Activated naive CD8-positive, alpha-beta T cell treated with anti-CD3 and anti-CD28 coated beads, Interleukin-2, amount 10 ng/mL, durations not matched to agents 7 days and 5 days (primary cell): ENCODE measurements around the gene FARS2. TPM values are rescaled to one million over a fixed set of nuclear protein-coding genes. Genes with fewer than 3 reads are reported as not detected.

Experiments used
- ATAC-seq: fragments of 150-1000 bp; cut with Tn5 transposase; one replicate; pipeline ENCODE4 v1.10.0; 2021; ENCODE audit warnings: low read depth, moderate library complexity
- POLR2A ChIA-PET: fragments of 350-600 bp; sonication (Branson Sonifier 250); formaldehyde crosslinking; loops from one replicate; lab custom pipeline; 2021; ENCODE audit warnings: antibody characterized with exemption; lab: Charles Lee
- DNase-seq: peaks from one replicate; pipeline ENCODE4 v3.0.0; 2021
- H3K27ac Mint-ChIP-seq: one replicate; pipeline ENCODE4 v1.8.0; 2022; ENCODE audit warnings: mild to moderate bottlenecking, mixed read lengths
- H3K27me3 Mint-ChIP-seq: one replicate; pipeline ENCODE4 v1.8.0; 2022; ENCODE audit warnings: mild to moderate bottlenecking, moderate library complexity, mixed read lengths
- H3K36me3 Mint-ChIP-seq: one replicate; pipeline ENCODE4 v1.8.0; 2021; ENCODE audit warnings: mild to moderate bottlenecking, mixed read lengths
- H3K4me1 Mint-ChIP-seq: one replicate; pipeline ENCODE4 v1.8.0; 2021; ENCODE audit warnings: mixed read lengths
- H3K4me3 Mint-ChIP-seq: one replicate; pipeline ENCODE4 v1.8.0; 2022; ENCODE audit warnings: mild to moderate bottlenecking, moderate library complexity, mixed read lengths
- H3K9me3 Mint-ChIP-seq: one replicate; pipeline ENCODE4 v1.8.0; 2021; ENCODE audit warnings: mixed read lengths
- total RNA-seq, 2 experiments: library from RNA; stranded (reverse); gene quantifications; one replicate each; pipeline ENCODE4 v1.2.3, GENCODE V29; 2021

FARS2 gene
- total RNA-seq, 2 experiments from 2014 or later = 15.5 to 18.4 TPM

DNA sequence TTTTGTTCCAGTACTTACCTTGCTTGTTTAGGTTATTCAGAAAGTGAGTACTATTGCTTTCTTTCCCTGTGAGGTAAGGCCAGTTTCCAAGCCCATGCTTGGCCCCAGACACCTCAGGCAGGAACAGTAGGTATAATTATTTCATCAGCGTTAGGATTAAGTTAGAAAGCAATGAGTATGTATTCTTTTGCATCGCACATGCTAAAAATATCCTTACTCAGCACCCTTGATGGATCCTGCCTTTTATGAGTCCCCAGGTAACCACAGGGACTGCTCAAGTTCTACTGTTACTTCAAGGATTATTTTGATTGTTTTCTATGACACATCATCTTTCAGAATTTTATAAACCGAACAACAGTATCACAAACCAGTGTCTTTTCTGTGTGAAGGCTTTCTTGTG is 128.9 kb downstream of the FARS2 start:
- no peak for DNase-seq
- Mint-ChIP-seq H3K36me3 (no peaks in the 10 kb centered on the region), H3K27me3 (no peaks in the 10 kb centered on the region), H3K4me3 (no peak overlapping the region), H3K27ac (no peak overlapping the region), H3K4me1 (no peaks in the 10 kb centered on the region), H3K9me3 (no peaks in the 10 kb centered on the region)
- no peak for ATAC-seq
- POLR2A ChIA-PET = no interaction called here

DNA sequence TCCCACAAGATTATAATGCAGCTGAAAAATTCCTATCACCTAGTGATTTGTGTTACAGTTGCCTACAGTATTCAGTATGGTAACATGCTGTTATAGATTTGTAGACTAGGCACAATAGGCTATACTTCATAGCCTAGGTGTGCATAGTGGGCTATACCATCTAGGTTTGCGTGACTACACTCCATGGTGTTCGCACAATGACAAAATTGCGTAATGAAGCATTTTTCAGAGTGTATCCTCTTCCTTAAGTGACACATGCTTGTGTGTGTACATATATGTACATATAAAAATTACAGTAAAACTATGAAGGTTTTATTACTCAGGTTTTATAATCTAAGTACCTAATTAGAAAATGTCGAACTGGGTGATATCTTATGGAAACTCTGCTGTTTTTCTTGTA is 133.0 kb downstream of the FARS2 start:
- no peak overlapping the region for H3K4me3 Mint-ChIP-seq
- no peaks in the 10 kb centered on the region for H3K4me1 Mint-ChIP-seq
- no peaks in the 10 kb centered on the region for H3K27me3 Mint-ChIP-seq
- DNase-seq (no peak), ATAC-seq (no peak)
- POLR2A ChIA-PET = no interaction called here
- no peak overlapping the region for H3K27ac Mint-ChIP-seq
- H3K9me3 Mint-ChIP-seq = no peaks in the 10 kb centered on the region
- H3K36me3 Mint-ChIP-seq = no peaks in the 10 kb centered on the region

DNA sequence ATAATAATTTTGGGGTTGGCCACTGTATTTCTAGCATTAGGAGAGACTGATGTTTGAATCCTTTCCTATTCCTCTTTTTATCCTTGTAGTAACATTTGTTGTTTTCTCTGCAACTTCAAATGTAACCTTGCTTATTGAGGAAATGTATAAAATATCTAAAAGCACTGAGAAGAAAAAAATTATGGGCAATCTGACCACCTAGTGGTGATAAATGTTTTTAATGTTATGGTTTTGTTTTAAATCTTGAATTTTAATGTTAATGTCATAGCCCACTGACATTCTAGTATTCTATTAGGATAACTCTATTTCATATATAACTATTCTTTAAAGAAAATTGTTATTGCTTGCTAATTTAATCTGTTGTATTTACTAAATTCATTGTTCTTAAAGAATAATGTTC is 134.4 kb downstream of the FARS2 start:
- Mint-ChIP-seq H3K36me3 (no peaks in the 10 kb centered on the region), H3K9me3 (no peaks in the 10 kb centered on the region), H3K4me1 (no peaks in the 10 kb centered on the region), H3K27ac (no peak overlapping the region), H3K27me3 (no peaks in the 10 kb centered on the region), H3K4me3 (no peak overlapping the region)
- ATAC-seq (no peak), DNase-seq (no peak)
- POLR2A ChIA-PET = no interaction called here

DNA sequence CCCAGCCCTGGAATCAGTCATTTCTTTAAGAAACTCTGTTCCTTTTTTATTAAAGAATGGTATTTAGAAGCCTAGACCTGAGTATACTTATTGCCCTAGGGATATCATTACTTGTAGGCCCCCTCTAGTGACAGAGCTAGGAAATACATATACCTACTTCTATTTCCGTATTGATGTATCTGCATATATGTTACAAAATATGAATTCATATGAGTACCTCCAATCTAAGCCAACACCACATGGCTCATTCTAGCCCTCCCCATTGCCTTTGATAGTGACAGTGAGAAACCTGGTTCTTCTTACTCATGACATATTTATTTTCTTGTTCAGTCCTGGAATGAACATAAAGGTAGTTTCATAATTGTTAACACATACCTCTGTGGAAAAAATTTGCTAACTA is 137.2 kb downstream of the FARS2 start:
- POLR2A ChIA-PET = no interaction called here
- no peaks in the 10 kb centered on the region for H3K36me3 Mint-ChIP-seq
- ATAC-seq (peak; percentile 68), DNase-seq (no peak)
- no peaks in the 10 kb centered on the region for H3K4me1 Mint-ChIP-seq
- H3K27me3 Mint-ChIP-seq = no peaks in the 10 kb centered on the region
- H3K9me3 Mint-ChIP-seq = no peaks in the 10 kb centered on the region
- H3K27ac Mint-ChIP-seq = no peak overlapping the region
- no peak overlapping the region for H3K4me3 Mint-ChIP-seq

DNA sequence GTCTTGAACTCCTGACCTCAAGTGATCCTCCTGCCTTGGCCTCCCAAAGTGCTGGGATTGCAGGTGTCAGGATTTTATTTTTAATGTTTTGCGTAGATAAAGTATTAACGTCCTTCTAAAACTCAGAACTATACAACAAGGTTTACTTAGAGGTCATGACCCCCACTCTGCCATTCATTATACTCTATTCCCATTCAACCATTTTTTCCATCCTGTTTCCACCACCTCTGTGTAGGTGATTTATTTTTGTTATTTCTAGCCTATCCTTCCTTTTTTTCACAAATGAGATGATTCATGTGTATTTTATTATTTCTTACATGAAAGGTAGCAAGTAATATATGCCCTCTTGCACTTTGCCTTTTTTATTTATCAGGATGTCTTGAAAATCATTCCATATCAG is 138.1 kb downstream of the FARS2 start:
- DNase-seq = no peak
- Mint-ChIP-seq H3K27ac (no peak overlapping the region), H3K4me1 (no peaks in the 10 kb centered on the region), H3K4me3 (no peak overlapping the region), H3K9me3 (no peaks in the 10 kb centered on the region), H3K27me3 (no peaks in the 10 kb centered on the region), H3K36me3 (no peaks in the 10 kb centered on the region)
- POLR2A ChIA-PET = no interaction called here
- ATAC-seq = no peak

DNA sequence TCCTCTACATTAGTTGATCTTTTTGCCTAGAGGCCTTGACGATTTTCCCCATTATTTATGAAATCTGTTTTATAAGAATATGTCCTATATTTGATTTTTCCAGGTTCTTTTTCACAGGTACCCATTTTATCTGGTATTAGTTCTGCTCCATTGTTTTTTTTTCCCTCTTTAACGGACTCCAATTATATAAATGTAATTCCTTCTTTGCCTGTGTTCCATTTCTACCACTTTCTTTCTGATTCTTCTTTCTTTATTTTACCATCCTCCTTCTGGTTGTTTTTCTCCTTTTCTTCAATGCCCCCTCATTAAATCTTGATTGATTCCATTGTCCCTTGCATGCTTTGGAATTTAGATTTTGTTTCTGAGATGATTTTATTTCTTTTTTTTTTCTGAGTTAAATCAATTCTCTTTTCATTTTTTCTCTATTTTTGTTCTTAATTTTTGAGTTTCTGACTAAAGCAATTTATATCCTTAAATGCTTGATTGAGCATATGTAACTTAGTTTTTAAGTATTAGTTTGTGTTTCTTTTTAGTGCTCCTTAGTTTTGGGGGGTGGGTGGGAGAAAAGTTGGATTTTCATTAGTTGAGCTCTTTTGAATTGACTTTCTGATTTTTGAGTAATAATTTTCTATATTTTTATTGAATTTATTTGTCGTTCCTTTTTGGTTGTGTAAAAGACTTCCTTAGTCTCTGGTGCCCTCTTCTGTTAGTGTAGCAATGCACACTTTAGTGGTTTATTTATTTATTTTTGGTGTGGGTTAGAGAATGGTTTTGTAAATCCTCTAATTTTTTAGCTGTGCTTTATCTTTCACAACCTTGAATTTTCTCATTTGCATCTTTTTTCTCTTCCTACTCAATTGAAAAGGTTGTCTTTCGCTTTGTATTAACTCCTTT is 140.8 kb downstream of the FARS2 start:
- Mint-ChIP-seq H3K27me3 (no peaks in the 10 kb centered on the region), H3K9me3 (no peaks in the 10 kb centered on the region), H3K27ac (no peak overlapping the region), H3K36me3 (peaks cover 2% of the 10 kb centered on the region), H3K4me1 (no peaks in the 10 kb centered on the region), H3K4me3 (no peak overlapping the region)
- DNase-seq (no peak), ATAC-seq (no peak)
- POLR2A ChIA-PET = no interaction called here

DNA sequence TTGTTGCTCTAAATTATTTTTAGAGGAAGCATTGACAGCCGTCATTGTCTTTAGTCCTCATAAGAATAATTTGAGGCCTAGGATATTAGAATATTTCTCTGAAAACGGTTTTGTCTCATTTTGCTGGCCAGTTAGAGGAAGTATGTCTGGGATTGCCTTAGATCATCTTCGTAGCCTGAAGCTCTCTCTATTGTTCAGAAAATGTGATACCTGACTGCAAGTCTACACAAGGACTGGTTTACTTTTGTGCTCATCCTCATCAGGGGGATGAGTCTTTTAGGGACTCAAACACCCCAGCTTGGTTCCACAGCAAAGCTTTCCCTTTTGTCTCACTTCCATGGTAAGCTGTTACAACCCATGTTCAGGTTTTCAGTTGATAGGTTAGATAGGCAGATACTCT is 141.8 kb downstream of the FARS2 start:
- Mint-ChIP-seq H3K27ac (no peak overlapping the region), H3K27me3 (no peaks in the 10 kb centered on the region), H3K9me3 (no peaks in the 10 kb centered on the region), H3K4me3 (no peak overlapping the region), H3K36me3 (peaks cover 2% of the 10 kb centered on the region), H3K4me1 (no peaks in the 10 kb centered on the region)
- ATAC-seq (no peak), DNase-seq (no peak)
- POLR2A ChIA-PET = no interaction called here

DNA sequence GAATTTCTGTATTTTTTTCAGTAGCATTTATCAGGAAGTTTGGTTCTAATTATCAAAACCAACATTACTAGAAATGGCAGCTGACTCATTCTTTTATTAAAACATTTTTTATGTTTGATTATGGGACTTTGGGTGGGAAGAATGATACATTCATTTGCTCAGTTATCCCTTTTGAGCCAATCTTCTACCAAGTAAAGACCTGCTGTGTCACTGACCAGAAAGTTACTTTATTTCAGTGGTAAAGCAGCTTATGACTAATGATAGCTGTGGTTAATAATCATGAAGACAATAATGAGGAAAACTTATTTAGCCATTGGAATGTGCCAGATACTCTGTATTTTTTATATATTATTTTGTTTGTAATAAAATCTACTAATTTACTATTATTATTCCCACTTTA is 142.3 kb downstream of the FARS2 start:
- Mint-ChIP-seq H3K4me3 (no peak overlapping the region), H3K27me3 (no peaks in the 10 kb centered on the region), H3K36me3 (peaks cover 2% of the 10 kb centered on the region), H3K27ac (no peak overlapping the region), H3K9me3 (no peaks in the 10 kb centered on the region), H3K4me1 (no peaks in the 10 kb centered on the region)
- POLR2A ChIA-PET = no interaction called here
- DNase-seq (no peak), ATAC-seq (no peak)

DNA sequence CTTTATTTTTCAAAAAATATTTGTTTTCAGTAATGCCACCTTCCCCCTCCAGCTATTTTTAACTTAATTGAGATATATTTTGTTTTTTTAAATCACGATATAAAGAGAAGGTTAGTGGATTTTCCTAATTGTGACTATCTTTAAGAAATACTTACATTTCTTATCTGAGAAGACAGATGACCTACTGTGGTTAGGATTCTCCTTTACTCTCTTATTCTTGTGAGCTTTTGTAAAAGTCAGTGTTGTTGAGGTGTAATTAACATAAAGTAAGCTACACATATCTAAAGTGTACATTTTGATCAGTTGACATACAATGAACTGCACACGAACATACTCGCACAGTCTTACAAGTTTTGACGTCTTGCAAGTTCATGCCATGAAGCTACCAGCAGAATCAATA is 144.7 kb downstream of the FARS2 start:
- Mint-ChIP-seq H3K27ac (no peak overlapping the region), H3K36me3 (peaks cover 2% of the 10 kb centered on the region), H3K27me3 (no peaks in the 10 kb centered on the region), H3K4me1 (no peaks in the 10 kb centered on the region), H3K4me3 (no peak overlapping the region), H3K9me3 (no peaks in the 10 kb centered on the region)
- POLR2A ChIA-PET = no interaction called here
- DNase-seq = no peak
- no peak for ATAC-seq

DNA sequence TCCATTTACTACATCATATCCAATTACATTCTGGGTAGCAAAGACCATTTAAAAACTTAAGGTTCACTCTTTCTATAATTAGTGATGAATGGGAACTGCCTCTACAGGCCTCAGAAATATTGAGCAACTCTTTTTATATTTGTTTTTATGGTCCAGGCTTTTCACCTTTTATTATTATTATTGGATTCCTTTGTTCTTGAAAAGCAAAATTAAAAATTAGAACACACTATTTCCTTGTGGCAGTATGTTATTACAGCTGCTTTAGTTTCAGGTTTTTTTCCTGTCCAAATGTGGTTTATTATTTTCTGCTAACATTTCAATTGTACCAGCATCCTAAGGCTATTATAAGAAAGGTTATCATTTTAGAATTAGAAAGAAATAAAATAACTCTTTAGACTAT is 150.1 kb downstream of the FARS2 start:
- H3K36me3 Mint-ChIP-seq = peaks cover 6% of the 10 kb centered on the region
- no peak overlapping the region for H3K27ac Mint-ChIP-seq
- H3K4me3 Mint-ChIP-seq = no peak overlapping the region
- H3K9me3 Mint-ChIP-seq = no peaks in the 10 kb centered on the region
- DNase-seq (no peak), ATAC-seq (no peak)
- no peaks in the 10 kb centered on the region for H3K27me3 Mint-ChIP-seq
- POLR2A ChIA-PET = no interaction called here
- H3K4me1 Mint-ChIP-seq = no peaks in the 10 kb centered on the region

DNA sequence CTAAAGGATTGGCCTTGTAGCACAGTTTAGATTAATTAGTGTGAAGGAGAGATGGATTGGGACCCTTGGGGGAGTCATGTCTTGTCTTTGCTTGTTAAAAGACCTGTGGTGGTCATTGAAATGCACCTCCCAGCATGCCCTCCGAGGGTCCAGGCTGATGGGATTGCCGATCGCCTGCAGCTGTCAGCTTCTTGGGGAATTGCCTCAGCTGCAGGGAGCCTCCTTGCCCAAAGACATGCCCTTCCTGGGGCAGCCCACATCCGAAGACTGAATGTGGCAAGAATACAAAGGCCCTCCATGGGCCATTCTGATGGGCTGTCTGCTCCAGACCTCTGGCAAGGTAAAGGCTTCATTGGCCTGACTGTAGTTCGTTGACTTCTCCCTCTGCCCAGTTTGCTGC is 150.7 kb downstream of the FARS2 start:
- Mint-ChIP-seq H3K4me3 (no peak overlapping the region), H3K27me3 (no peaks in the 10 kb centered on the region), H3K9me3 (no peaks in the 10 kb centered on the region), H3K36me3 (peaks cover 6% of the 10 kb centered on the region), H3K4me1 (no peaks in the 10 kb centered on the region), H3K27ac (no peak overlapping the region)
- no peak for DNase-seq
- POLR2A ChIA-PET = no interaction called here
- no peak for ATAC-seq

DNA sequence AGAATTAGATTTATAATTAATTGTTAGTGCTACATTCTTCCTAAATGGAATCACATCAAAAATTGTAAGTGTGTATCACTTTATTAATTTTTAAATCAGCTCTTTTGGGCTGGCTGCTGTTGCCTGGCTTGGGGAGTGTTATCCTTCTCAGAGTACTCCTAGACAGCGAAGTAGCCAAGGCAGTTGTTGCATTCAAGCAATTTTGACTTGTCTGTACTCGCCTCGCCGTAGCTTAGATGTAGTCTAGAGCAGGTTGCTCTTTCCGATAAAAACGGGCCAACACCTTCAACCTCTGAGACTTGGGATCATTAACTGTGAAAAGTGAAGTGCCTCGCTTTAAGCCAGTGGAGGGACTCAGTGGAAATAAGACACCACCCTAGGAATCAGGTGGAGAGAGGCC is 151.3 kb downstream of the FARS2 start:
- POLR2A ChIA-PET = no interaction called here
- Mint-ChIP-seq H3K4me3 (no peak overlapping the region), H3K36me3 (peaks cover 9% of the 10 kb centered on the region), H3K27ac (no peak overlapping the region), H3K4me1 (no peaks in the 10 kb centered on the region), H3K9me3 (peaks cover 2% of the 10 kb centered on the region), H3K27me3 (no peaks in the 10 kb centered on the region)
- no peak for ATAC-seq
- no peak for DNase-seq

DNA sequence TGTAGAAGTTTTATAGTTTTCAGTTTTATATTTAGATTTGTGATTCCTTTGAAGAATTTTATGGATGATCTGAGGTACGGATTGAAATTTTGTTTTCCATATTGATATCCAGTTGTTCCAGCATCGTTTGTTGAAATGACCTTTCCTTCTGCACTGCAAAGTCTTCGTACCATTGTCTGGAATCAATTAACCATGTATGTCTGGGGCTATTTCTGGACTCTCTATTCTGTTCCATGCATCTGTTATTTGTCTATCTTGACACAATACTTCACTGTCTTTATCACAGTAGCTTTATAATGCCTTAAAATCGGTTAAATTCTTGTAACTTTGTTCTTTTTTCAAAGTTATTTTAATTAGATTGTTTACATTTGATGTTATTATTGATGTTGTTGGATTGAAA is 154.9 kb downstream of the FARS2 start:
- H3K4me3 Mint-ChIP-seq = no peak overlapping the region
- POLR2A ChIA-PET = no interaction called here

DNA sequence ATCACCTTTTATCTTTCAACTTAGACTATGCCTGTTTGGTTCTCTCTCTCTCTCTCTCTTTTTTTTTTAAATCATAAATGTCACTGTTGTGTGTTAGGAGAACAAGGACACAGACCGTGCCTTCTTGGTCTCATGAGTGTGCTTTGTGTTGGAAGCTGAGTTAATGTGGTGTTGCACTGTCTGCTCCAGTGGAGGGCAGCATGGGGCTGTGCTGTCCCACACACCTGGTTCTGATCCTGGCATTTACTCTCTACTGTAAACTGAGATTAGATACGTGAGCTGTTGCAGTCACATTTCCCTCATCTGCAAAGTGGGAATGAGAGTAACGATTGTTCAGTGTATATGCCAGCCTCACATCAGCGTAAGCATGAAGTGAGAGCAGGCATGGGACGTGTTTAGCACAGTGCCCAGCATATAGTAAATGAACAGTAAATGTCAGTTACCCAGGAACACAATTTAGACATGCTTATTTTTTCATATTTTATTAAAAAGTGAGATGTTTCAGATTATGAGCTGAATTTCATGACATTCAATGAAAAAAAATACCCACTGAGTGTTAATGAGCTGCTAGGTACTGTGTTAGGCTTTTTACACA is 161.1 kb downstream of the FARS2 start:
- H3K27me3 Mint-ChIP-seq = no peaks in the 10 kb centered on the region
- peaks cover 1% of the 10 kb centered on the region for H3K9me3 Mint-ChIP-seq
- no peak overlapping the region for H3K27ac Mint-ChIP-seq
- H3K4me3 Mint-ChIP-seq = no peak overlapping the region
- peaks cover 10% of the 10 kb centered on the region for H3K36me3 Mint-ChIP-seq
- ATAC-seq = no peak
- POLR2A ChIA-PET = no interaction called here
- peaks cover 3% of the 10 kb centered on the region for H3K4me1 Mint-ChIP-seq
- DNase-seq = no peak

More for the DNA sequence above, 154.9 kb downstream of the FARS2 start:
- Mint-ChIP-seq H3K27me3 (no peaks in the 10 kb centered on the region), H3K36me3 (peaks cover 13% of the 10 kb centered on the region), H3K9me3 (peaks cover 2% of the 10 kb centered on the region), H3K27ac (no peak overlapping the region), H3K4me1 (no peaks in the 10 kb centered on the region)
- ATAC-seq (no peak), DNase-seq (no peak)
